Stimulated activated CD4-positive, alpha-beta T cell treated with anti-CD3 and anti-CD28 coated beads, Interleukin-12 subunit alpha, Interleukin-12 subunit beta, amount 100 ng/mL, for 48 hours (primary cell): ENCODE data around the gene MICAL2.

Experiments
- DNase-seq, 3 donors: peaks; one replicate each; pipeline ENCODE4 v3.0.0-alpha.2; 2020; ENCODE audit warnings: low read depth in 2 of 3, low spot score in 1 of 3

MICAL2 gene

DNA sequence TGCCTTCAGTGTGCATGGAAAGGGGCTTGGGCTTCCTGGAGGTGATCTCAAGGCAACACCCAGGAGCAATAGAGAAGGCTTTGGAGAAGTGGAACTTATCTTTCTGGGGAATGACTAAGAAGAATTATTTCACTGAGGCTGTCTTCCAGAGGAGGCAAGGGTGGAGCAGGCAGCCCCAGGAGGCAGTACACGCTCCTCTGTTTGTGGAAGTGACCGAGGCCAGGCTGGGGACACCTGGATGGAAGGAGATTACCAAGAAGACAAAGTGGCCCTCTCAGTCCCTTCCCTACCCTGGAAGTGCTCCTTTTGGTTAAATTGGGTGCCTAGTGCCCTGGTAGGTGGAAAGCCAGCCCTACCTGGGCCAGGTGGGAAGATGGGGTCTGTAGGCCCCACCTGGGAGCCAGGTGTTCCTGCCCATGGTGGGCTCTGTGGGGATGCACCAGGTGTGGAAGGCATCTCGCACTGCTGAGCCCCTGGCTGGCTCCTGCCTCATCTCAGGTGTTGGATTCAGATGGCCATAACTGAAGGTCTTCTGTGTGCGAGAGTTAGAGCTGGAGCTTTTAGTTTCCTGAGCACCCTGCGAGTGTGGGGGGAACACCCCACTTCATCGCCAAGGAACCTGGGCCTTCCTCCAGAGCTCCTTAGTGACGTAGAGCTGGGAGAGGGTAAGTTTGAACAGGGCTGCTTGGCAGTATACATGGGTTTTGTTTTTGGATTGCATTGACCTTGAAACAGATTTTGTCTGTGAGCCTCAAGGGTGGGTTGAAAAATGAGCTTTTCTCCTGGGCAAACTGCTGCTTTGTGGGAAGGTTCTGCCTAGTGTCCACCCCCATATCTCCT lies 46.1 kb downstream of the MICAL2 start:
- no peak for DNase-seq

- no peak for DNase-seq
Measured at GRCh38 chr11:12157241-12157661, 46.9 kb downstream of the MICAL2 start.

DNA sequence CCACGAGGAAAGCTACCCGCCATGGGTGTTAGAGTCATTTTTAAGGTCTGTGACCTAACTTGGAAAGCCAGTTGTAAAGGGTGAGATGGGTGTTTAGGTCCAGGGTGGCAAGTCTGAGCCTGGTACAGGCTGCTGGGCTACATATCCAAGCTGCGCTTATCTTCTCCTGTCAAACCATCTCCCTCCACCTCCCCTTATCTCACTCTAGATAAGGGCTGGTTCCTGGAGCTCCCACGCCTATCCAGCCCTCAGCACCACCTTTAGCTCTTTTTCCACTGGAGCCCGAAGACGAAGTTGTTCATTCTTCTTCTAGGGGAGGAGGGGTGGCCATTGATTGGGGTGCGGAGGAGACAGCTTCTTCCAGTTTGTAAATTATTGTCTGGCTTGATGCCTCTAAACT lies 48.5 kb downstream of the MICAL2 start:
- DNase-seq, result no peak

- no peak for DNase-seq
Measured at GRCh38 chr11:12159351-12160099, 49.1 kb downstream of the MICAL2 start.

GRCh38 chr11:12160231-12160630 lies 49.8 kb downstream of the MICAL2 start:
- no peak for DNase-seq

DNA sequence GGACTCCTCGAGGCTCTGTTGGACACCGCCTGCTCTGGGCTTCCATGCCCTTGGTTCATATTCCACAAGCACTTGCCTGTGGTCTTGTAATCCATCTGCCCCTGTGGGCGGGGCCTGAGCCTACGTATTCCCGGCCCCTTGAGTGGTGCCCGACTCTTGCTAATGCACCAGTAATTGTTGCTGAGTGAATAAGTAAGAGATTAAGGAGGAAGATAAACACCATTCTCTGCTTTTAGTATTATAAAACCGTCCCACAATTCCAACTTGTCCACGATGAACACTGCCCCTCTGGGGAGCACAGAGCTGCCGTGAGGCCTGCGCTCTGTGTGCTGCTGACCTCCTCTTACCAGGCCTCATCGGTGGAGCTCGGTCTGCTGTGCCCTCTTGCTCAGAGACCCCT lies 50.3 kb downstream of the MICAL2 start:
- DNase-seq, result no peak

DNA sequence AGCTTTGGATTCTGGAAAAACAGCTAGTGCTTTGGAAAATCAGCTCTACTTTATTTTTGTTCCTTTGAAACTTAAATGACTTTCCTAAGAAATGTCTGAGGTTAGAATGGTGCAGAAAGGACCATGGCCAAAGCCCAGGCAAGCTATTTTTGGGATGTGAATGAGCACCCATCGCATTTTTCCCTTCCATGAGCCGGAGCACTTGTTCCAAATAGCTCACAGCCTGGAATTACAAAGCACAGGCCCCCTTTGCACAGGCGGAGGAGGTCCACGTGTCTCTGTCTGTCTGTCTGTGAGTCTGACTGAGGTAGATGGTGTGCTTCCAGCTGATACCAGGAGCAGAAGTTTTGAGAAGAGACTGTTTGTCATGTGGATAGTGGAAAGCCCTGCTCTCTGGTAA lies 50.7 kb downstream of the MICAL2 start:
- no peak for DNase-seq

DNA sequence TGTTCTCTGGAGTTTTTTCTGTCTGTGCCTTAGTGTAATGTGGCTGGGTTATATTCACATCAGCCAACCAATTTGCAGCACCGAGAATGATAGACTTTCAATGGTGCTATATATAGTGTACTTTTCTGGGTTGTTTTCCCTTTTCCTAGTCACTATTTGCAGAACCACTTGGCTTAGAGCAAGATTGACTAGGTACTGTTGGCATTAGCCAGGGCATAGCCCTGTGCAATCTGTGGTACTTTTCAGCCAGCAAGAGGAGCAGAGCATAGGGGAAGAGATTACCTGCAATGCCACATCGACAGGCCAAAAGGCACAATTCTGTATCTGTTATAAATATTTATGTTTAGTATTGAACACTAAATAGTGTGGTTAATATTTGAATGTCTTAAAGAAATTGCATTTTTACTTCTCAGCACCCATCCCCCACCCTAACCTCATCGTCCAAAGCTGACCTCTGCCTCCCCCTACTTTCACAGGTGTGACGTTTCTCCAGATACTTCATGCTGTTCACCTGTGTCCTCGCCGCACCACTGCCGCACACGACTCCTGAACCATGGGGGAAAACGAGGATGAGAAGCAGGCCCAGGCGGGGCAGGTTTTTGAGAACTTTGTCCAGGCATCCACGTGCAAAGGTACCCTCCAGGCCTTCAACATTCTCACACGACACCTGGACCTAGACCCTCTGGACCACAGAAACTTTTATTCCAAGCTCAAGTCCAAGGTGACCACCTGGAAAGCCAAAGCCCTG lies 51.4 kb downstream of the MICAL2 start:
- DNase-seq, result no peak

- no peak for DNase-seq
Measured at GRCh38 chr11:12162652-12163051, 52.3 kb downstream of the MICAL2 start.

GRCh38 chr11:12163181-12163941 lies 53.0 kb downstream of the MICAL2 start:
- no peak for DNase-seq

GRCh38 chr11:12164061-12165014 lies 53.9 kb downstream of the MICAL2 start:
- DNase-seq, result no peak

DNA sequence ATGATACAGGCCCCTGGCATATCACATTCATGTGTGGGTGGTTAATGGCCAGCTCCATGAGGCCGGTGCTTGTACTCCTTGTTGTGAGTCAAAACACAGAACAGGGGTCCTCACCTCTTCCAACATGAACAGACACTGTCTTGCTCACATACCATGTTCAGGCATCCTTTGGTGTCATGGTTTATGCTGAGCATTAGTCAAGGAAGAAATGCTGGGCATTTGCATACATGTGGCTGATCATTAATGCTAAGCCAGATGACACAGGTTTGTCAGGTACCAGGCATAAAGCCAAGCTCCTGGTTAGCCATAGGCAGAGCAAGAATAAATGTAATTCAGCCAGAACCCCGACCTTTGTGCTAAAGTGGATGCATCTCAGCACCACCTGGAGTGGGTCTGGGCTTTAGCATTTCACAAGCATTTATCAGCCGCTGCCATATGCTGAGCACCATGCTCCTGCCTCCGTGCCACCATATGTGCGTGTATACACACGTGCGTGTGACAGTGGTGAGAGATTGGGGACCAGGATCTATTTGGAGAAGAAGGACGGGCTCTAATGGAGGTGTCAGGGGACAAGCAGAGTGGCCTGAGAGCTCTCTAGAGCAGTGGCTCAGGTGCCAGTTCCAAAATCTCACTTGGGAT lies 55.0 kb downstream of the MICAL2 start:
- no peak for DNase-seq

- DNase-seq, result no peak
Measured at GRCh38 chr11:12166299-12167060, 56.1 kb downstream of the MICAL2 start.

DNA sequence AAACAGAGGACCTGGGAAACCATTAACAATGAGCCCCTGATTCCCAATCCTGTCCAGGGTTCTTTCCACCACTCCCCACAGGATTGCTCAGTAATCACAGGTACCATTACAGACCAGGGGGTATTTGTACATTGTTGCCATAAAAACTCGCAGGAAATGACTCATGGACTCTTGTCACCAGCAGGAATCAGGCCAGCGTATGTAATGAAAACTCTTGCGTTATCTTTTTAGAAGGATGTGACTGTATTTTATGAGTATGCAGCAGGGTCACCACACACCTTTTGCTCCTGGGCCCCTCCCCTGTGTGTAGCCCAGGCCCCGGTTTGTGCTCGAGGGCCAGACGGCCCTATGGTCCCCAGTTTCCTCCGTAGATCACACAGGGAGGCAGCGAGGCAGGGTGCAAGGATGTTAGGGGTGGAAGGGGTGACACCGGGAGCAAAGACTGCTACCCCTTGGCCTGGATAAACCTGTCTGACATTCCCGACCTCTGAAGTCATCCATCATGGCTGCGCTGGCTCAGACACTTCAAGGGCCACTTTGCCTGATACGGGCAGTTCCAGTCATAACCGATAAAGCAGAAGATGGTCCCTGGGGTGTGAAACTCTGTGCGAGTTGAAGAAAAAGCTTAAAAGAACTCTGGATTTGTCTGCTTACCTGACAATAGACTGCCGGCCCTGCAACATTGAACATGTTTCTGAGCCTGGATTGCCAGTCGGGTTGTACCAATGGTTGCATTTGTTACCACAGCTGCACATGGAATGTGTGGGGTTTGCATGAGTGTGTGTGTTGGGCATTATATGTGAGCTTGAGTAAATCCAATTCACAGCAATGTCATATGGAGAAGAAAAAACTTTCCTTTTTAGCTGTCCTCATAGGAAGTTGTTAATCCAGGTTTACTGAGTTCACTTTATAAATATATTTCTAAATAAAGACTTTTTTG lies 56.9 kb downstream of the MICAL2 start:
- DNase-seq, result no peak

DNA sequence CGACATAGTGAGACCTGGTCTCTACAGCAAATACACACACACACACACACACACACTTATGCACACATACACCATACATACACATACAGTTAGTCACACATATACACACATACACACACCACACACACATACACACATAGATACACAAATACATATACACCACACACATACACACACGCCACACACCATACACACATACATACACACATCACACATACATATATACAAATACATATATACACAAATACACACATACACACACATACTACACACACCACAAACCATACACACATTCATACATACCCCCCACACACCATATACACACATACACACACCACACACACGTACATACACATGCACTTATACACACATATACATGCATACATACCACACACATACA lies 57.7 kb downstream of the MICAL2 start:
- no peak for DNase-seq

- DNase-seq, result no peak
Measured at GRCh38 chr11:12169822-12170221, 59.4 kb downstream of the MICAL2 start.

- DNase-seq, result no peak
Measured at GRCh38 chr11:12170501-12170900, 60.1 kb downstream of the MICAL2 start.

DNA sequence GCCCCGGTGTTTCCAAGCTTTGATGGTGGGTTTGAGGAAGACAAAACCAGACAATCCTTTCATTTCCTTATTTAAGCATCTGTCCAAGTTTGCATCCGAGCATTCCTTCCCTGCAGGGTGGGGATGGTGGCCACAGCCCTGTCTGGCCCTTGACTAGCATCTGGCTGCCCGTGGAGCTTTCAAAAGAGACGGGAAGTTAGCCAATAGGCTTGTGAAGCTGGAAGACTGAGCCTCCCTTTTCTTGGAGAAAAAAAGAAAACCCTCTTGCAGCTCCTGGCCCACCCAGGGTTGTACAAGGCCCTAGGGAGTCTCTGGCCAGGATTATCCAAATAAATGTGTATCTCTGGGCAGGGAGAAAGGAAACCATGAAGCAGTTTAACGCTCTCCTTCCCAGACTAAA lies 60.6 kb downstream of the MICAL2 start:
- DNase-seq, result no peak
